Germinal center (tissue), 1 donor: ENCODE measurements around the gene WNK4.

ENCODE experiments used
- DNase-seq: peaks from one replicate; pipeline ENCODE4 v3.0.0; 2012; ENCODE audit warnings: mixed read lengths, low spot score

WNK4 gene

DNA sequence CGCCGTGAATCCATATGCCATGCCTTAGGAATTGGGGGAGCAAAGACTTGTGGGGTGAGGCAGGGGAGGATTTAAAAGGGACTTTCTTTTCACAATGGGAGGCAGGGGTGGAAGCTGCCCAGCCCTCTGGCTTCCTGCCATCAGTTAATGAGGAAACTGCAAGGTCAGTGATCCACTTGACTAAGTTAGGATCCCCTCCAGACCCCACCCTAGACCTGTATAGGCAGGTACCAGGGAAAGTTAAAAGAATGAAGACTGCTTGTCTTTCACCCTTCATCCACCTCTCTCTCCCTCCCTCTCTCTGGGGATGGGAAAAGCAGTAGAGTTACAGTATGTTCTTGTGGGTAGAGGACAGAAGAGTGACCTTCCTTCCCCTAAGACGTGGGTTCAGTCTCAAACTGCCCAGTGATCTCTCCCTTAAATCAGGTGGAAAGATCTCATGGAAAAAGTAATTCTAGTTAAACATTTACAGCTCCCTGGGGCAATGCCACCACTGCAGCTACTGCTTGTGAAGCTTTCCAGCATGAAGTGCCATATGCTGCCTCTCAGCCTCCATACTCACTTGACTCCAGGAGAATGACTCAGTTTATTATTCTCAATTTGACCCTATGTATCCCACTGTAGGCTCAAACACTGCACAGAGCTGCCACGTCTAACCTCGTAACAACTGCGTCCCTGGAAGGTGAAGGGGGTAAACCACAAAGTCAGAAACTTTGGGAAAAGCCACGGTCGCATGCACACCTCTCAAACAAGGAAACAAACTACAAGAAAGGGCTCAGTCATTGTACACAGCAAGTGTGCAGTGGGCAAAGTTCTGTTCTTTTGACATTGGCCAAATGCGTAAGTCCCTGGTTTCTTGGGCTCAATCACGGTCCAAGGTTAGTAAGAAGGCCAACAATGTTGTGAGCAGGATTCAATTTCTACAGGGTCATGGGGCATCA lies 16.9 kb downstream of the WNK4 start:
- no peak for DNase-seq

DNA sequence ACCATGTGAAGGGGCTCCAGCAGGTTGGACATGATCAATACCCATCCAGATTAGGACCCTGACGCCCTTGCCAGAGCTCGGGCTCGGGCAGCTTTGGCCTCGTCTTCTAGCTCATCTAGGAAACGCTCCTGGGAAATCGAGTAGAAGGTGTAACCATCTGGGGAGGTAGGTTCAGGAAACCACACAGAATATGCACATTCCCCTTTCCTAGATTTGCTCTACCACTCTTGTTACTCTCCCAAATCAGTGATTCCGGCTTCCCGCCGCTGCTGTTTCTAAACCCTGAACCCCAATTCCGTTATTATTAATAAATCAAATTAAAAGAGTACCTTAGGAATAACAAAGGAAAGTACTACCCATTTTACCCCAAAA lies 17.6 kb downstream of the WNK4 start:
- DNase-seq: no peak

DNA sequence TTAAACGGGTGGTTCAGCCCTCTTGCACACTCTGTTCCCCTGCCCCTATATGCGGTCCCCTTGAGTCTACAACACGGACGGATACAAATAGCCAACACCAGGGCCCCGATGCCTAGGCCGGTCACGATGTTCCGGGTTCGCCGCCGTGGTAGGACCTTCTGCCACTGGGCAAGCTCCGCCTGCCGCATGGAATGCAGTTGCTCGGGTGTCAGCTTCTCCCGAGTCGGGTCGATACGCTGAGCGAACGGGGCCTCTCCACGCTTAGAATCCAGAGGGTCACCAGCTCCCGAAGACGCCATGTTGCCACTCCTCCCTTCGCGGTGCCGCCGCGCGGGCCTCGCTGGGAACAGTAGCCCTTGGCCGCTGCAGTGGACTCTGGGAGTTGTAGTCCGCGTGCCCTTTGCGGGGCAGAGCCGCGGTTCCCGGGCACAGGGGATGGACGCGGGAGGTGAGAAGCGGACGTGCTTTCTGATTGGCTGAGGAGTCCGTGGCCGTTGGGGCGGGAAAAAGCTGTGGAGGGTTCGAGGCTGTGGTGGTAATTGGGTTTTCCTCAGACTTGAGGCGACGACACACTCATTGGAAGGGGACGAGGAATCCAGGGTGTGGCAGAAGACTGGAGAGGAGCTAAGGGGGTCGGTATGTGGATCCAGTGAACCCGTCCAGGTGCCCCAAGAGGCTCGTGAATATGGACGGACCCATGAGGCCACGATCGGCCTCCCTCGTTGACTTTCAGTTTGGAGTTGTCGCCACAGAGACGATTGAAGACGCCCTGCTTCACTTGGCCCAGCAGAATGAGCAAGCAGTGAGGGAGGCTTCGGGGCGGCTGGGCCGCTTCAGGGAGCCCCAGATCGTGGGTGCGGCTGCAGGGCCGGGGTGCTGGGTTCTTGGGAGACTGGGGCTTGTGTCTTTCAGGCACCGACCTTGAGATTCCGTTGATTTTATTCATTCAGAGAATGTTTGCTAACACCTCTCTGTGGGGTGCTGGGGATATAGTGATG lies 18.3 kb downstream of the WNK4 start, which contains the start of the genes CNTD1 and COA3:
Gene CNTD1 (plus strand): TSS at position 479 of the 998 bp plus-strand sequence. CDS start 207 bp downstream, at position 686.
Gene COA3 (minus strand): TSS at position 322 of the 998 bp plus-strand sequence. CDS start 23 bp downstream, at position 299.
- peak; percentile 79 for DNase-seq

DNA sequence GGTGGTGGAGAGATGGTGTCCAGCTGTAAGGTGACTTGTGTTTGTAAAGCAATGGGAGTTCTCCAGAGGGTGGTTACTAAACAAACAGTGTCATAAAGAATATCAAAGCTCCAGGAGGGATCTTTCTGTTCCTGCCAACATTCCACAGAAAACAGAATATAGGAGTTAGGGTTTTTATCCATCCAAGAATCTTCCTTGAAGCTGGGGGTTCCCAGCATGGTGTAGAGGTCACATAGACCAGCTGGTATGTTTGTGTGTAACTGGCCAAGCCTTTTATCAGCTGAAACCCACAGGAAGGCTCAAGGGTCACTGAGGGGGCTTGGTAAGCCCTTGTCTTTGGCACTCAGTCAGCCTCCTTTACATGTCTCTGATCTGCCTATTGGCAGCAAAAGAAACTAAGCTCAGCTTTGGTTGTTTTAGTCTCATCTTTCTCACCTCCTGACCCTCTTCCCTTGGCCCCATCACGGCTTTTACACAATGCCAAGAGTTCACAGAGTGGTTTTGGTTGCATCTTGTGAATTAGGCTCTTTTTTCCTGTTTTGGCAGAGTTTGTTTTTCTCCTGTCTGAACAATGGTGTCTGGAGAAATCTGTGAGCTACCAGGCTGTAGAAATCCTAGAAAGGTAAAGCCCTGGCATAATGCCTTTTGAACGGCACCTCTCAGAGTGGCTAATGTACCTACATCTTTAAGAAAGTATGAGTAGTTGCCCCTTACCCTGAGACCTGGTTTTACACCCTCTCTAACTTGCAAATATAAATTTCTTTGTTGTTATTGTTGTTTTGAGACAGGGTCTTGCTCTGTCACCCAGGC lies 22.9 kb downstream of the WNK4 start:
- DNase-seq: no peak

- no peak for DNase-seq
Observed at GRCh38 chr17:42804918-42805367, 24.5 kb downstream of the WNK4 start.

DNA sequence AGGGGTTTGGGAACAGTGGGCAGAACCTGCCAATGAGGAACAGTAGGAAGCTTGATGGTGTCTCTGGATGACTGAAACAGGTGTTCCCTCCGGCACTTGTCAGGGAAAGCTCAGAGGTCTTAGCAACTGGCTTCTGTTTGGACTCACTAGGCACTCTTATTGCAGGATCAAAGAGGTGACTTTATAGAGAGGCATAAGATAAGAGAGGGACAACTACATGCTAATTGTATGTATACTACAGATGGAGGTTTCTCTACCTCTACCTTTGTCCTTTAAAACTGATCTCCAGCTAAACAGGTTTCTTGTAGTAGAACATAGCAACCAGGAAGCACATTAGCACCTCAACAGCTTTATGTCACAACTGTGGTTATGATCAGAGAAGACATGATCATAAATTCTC lies 25.8 kb downstream of the WNK4 start:
- DNase-seq: no peak

DNA sequence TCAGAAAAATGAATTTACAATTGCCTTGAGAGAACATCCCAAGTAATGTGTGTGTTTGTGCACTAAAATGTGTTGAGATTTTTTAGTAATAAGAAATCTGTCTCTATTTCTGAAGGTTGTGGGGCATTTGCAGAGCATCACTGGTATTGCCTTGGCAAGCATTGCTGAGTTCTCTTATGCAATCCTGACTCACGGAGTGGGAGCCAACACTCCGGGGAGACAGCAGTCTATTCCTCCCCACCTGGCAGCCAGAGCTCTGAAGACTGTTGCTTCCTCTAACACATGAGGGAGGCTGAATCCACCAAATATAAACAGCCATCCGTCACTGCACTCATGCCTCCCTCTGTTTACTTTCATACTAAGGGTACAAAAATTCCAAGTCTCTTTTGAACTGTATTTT lies 28.8 kb downstream of the WNK4 start:
- no peak for DNase-seq

DNA sequence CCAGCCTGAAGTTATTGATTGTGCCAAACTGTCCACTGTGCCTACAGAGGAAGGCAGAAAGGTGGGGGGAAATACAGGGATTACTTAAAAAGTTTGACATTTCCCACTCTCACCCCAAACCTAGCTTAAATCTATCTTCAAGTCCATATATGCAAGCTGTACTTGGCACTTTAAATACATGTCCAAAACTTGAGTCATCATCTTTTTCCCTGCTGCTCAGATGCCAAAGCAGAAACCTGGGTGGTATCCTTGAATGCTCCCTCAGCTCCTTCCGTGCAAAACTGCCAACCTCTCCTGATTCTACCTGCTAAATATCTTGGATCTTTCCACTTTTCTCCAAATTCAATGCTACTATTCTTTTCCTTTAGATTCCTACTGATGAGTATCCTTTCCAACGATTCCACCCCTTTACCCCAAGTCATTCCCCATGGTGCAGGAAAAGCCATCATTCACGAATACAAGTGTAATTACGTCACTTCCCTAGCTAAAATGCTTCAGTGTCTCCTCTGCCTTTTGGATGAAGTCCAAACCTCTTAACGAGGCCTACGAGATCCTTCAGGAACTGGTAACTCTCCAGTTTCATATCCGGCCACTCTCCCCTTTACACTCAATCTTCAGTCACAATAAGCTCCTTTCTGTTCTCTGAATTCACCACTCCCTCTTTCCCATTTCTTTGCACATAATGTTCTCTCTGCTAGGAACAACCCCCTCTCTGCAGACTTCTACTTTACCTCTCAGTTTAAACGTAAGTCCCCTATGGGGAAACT lies 34.4 kb downstream of the WNK4 start:
- DNase-seq: no peak

DNA sequence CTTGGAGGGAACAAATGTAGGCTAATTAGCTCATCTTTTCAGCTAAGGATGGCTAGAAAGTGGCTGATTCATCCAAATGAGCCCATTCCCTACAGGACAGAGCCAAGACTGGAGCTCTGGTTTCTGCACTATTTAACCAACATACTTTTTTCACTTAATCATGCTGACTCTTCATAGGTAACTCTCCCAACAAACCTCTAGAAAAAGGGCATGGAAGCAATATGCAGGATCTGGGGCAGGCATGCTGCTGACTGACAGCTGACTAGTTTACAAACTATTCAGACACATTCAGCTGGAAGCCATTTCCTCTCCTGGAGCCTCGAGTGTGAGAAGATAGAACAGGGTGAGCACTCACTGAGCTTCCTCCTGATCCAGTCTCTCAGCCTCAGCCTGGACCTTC lies 37.5 kb downstream of the WNK4 start:
- DNase-seq: no peak

- no peak for DNase-seq
Observed at GRCh38 chr17:42818379-42818778, 38.0 kb downstream of the WNK4 start.

GRCh38 chr17:42819939-42820535 lies 39.6 kb downstream of the WNK4 start:
- peak; percentile 73 for DNase-seq

GRCh38 chr17:42821176-42821575 lies 40.8 kb downstream of the WNK4 start:
- DNase-seq: no peak

DNA sequence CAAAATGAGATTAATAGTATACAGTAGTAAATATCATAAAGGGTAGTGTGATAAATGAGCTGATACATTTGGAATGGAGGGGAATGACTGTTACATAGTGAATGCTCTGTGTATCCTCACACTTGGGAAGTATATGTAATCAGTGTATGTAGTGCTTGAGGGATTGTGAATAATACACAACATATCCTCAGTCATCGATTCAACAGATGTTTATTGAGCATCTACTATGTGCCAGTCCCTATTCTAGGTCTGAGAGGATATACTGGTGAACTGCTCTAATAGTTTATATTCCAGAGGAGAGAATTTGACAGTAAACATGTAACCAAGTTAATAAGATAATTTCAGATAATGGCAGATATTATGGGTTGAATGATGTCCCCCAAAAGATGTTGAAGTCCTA lies 47.1 kb downstream of the WNK4 start:
- DNase-seq: no peak

GRCh38 chr17:42830971-42831370 lies 50.6 kb downstream of the WNK4 start:
- no peak for DNase-seq

DNA sequence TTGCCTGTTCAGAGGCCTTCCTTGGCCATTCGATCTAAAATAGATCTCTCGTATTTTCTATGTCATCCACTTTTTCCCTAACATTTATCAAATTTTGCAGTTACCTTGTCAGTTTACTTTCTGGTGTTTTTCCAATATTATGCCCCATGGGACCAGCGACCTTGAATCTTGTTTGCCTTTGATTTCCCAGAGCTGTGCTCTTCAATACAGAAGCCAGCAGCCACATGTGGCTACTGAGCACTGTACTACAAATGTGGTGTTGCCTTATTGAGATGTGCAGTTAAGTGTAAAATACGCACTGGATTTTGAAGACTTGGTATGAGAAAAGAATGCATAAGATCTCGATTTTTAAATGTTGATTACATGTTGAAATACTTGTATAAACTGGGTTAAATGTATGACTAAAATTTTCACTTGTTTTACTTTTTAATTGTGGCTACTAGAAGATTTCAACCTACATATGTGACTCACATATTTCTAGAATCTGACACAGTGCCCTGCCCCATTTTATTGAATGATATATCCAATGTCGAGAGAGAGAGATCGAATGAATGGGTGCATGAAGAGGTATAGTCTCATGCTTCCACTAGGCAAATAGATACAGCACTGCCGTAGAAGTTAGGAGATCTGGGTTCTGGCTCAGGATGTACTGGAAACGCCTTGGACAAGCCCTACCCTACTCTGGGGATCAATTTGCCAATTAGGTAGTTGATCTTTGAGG lies 52.0 kb downstream of the WNK4 start:
- no peak for DNase-seq

DNA sequence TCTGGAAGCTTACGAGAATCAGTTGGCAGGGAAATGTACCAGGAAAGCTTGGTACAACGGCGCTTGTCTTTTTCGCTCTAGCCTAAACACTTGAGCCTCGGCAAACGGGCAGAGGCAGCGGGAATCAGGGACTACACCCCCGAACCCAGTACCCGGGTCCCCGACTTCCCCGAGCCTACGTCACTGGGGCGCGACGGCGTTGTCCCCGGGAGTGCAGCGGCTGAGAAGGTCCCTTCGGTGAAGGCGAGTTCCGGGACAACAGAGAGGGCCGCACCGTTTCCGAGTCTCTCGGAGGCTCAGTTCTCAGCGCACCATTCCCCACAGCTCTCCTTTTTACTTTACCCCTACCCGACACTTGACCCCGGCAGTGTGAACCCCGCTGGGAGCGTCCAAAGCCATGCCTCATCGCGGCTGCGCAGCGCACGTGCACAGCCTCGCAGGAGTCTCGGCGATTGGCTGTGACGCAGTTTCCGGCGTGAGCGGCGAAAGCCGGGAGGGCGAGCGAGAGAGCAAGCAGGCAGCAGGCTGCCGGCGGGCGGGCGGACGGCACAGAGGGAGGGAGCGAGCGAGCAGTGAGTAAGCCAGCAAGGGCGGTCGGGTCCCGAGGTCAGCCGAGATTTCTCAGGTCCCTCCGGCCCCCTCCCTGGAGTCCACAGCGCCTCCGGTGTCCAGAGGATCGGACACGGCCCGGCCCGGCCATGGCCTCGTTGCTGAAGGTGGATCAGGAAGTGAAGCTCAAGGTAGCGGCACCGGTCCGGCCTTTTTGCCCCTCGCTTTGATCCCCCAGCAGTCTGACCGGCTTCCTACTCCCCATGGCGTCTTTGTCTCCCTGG lies 52.7 kb downstream of the WNK4 start, which contains the start of gene PSME3:
Gene PSME3 (plus strand): TSS at position 464 of the 833 bp plus-strand sequence. CDS start 235 bp downstream, at position 699.
- peak; percentile 91 for DNase-seq

- no peak for DNase-seq
Observed at GRCh38 chr17:42833767-42834422, 53.5 kb downstream of the WNK4 start.

- no peak for DNase-seq
Observed at GRCh38 chr17:42835732-42836131, 55.3 kb downstream of the WNK4 start.
